PC-3 (cell line): ENCODE measurements around the gene IL1RAP.

Experiments used
- EZH2phosphoT487 ChIP-seq: fragments of 300-600 bp; sonication (generic); IDR thresholded peaks from 2 replicates; pipeline ENCODE4 v1.6.1; 2018; ENCODE audit warnings: mild to moderate bottlenecking, antibody characterized with exemption, low read length, borderline replicate concordance
- TF ChIP-seq, protein P1 (sequence below): fragments of 300-600 bp; sonication (generic); conservative IDR thresholded peaks from 2 replicates; pipeline ENCODE4 v1.5.1; 2017; ENCODE audit warnings: antibody characterized with exemption, low read depth, mild to moderate bottlenecking, low read length

DNA sequence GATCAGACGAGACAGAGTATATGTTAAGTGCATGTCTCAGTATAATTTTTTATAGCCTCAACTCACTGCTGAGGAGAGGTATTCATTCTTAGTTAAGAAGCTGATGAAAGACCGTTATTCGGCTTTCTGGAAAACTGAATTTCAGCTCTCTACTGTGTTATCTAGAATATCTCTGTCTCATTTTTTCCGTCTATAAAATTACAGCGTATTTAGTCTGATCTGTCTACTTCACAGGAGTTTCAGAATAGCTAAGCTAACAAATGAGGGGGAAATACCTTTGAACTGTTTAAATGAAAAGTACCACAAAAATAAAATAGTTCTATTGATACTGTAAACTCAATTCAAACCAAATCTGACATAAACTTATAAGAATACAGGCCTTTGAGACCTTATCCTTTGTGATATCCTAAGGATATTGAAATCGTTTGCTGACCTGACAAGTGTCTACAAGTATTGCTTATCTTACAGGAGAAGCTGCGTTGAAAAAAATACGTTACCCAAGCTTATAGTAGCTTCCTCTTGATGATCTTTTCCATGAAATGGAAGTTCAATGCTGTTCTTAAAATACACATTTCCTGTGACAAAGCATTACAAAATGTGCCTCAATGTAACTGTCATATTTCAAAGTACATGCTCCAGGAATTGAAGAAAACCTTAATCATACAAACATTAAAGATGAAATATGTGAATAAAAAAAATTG is 104.6 kb downstream of the IL1RAP start:
- TF ChIP-seq, protein P1, sequence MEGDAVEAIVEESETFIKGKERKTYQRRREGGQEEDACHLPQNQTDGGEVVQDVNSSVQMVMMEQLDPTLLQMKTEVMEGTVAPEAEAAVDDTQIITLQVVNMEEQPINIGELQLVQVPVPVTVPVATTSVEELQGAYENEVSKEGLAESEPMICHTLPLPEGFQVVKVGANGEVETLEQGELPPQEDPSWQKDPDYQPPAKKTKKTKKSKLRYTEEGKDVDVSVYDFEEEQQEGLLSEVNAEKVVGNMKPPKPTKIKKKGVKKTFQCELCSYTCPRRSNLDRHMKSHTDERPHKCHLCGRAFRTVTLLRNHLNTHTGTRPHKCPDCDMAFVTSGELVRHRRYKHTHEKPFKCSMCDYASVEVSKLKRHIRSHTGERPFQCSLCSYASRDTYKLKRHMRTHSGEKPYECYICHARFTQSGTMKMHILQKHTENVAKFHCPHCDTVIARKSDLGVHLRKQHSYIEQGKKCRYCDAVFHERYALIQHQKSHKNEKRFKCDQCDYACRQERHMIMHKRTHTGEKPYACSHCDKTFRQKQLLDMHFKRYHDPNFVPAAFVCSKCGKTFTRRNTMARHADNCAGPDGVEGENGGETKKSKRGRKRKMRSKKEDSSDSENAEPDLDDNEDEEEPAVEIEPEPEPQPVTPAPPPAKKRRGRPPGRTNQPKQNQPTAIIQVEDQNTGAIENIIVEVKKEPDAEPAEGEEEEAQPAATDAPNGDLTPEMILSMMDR = no peak
- no peak for TF ChIP-seq EZH2phosphoT487
